Mesothelial cell of epicardium (in vitro differentiated cells): ENCODE results near the gene MT1F. TPM values are rescaled to one million over a fixed set of nuclear protein-coding genes. Genes with fewer than 3 reads are reported as not detected.
A peak's percentile ranks its signal among the peaks of the same experiment; 100 is the strongest.

ENCODE experiments used
- DNase-seq, 2 experiments: peaks; one replicate each; pipeline ENCODE4 v3.0.0; 2021; ENCODE audit warnings: low spot score in 2 of 2; ENCODE audit not compliant: unreplicated experiment in 2 of 2
- H3K27ac Mint-ChIP-seq: 2 replicates; pipeline ENCODE4 v1.8.0; 2021; ENCODE audit warnings: mixed read lengths
- H3K27me3 Mint-ChIP-seq: 2 replicates; pipeline ENCODE4 v1.8.0; 2021; ENCODE audit warnings: low read depth, mixed read lengths
- H3K36me3 Mint-ChIP-seq: 2 replicates; pipeline ENCODE4 v1.8.0; 2021; ENCODE audit warnings: mixed read lengths
- H3K4me1 Mint-ChIP-seq: 2 replicates; pipeline ENCODE4 v1.8.0; 2021; ENCODE audit warnings: mixed read lengths
- H3K4me3 Mint-ChIP-seq: 2 replicates; pipeline ENCODE4 v1.8.0; 2021; ENCODE audit warnings: mild to moderate bottlenecking, moderate library complexity, mixed read lengths
- H3K9me3 Mint-ChIP-seq: 2 replicates; pipeline ENCODE4 v1.8.0; 2021; ENCODE audit warnings: mixed read lengths
- total RNA-seq: library from RNA; stranded (reverse); gene quantifications from 3 replicates; pipeline ENCODE4 v1.2.1, GENCODE V29; 2021
- TF ChIP-seq, protein P1 (sequence below): fragments of 200-600 bp; sonication (generic); IDR thresholded peaks from one replicate; pipeline ENCODE4 v1.5.0; 2021; ENCODE audit warnings: antibody characterized with exemption; ENCODE audit not compliant: unreplicated experiment

MT1F gene
- 0.63 to 0.95 TPM (median 0.66 TPM) in 3 replicates for total RNA-seq

GRCh38 chr16:56657555-56658326 is at the start of gene MT1F:
Gene MT1F, plus strand, starts transcription at chr16:56657959. Its CDS starts 100 bp downstream, at chr16:56658059.
- peak within 1 kb of the TSS; percentile 79 for H3K4me3 Mint-ChIP-seq
- peaks cover 90% of the 10 kb centered on the region for H3K27me3 Mint-ChIP-seq
- H3K9me3 Mint-ChIP-seq = no peaks in the 10 kb centered on the region
- DNase-seq = no peak
- H3K4me1 Mint-ChIP-seq = peaks cover 10% of the 10 kb centered on the region
- TF ChIP-seq, protein P1, sequence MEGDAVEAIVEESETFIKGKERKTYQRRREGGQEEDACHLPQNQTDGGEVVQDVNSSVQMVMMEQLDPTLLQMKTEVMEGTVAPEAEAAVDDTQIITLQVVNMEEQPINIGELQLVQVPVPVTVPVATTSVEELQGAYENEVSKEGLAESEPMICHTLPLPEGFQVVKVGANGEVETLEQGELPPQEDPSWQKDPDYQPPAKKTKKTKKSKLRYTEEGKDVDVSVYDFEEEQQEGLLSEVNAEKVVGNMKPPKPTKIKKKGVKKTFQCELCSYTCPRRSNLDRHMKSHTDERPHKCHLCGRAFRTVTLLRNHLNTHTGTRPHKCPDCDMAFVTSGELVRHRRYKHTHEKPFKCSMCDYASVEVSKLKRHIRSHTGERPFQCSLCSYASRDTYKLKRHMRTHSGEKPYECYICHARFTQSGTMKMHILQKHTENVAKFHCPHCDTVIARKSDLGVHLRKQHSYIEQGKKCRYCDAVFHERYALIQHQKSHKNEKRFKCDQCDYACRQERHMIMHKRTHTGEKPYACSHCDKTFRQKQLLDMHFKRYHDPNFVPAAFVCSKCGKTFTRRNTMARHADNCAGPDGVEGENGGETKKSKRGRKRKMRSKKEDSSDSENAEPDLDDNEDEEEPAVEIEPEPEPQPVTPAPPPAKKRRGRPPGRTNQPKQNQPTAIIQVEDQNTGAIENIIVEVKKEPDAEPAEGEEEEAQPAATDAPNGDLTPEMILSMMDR = no peak
- no peaks in the 10 kb centered on the region for H3K36me3 Mint-ChIP-seq
- H3K27ac Mint-ChIP-seq = no peak within 1 kb of the TSS

DNA sequence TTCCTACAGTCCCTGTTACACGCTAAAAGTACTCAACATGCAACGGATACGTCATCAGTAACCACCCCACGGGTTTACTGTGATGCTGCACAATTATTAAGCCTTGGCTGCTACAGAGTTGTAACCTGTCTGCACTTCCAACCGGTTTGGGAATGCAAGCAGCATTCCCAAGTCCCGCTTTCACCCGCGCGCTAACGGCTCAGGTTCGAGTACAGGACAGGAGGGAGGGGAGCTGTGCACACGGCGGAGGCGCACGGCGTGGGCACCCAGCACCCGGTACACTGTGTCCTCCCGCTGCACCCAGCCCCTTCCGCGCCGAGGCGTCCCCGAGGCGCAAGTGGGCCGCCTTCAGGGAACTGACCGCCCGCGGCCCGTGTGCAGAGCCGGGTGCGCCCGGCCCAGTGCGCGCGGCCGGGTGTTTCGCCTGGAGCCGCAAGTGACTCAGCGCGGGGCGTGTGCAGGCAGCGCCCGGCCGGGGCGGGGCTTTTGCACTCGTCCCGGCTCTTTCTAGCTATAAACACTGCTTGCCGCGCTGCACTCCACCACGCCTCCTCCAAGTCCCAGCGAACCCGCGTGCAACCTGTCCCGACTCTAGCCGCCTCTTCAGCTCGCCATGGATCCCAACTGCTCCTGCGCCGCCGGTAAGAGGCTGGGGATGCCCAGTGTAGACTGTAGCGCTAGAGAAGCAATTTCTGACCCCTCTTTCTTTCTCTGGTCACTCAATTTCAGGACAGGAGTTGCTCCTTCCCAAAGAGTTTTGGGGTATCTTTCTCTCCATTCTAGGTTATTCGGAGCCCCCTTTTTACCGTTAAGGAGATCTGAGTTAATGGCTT is 49.5 kb upstream of the MT1F start, which contains the start of gene MT2A:
Gene MT2A, plus strand, starts transcription at position 542 of the 833 bp plus-strand sequence. Its CDS starts 72 bp downstream, at position 614.
- TF ChIP-seq, protein P1 = no peak
- DNase-seq = peak; percentile 68 to 79
- no peaks in the 10 kb centered on the region for H3K36me3 Mint-ChIP-seq
- peak within 1 kb of the TSS; percentile 71 for H3K4me3 Mint-ChIP-seq
- peaks cover 21% of the 10 kb centered on the region for H3K27me3 Mint-ChIP-seq
- peaks cover 42% of the 10 kb centered on the region for H3K4me1 Mint-ChIP-seq
- H3K9me3 Mint-ChIP-seq = no peaks in the 10 kb centered on the region
- peak within 1 kb of the TSS; percentile 45 for H3K27ac Mint-ChIP-seq

DNA sequence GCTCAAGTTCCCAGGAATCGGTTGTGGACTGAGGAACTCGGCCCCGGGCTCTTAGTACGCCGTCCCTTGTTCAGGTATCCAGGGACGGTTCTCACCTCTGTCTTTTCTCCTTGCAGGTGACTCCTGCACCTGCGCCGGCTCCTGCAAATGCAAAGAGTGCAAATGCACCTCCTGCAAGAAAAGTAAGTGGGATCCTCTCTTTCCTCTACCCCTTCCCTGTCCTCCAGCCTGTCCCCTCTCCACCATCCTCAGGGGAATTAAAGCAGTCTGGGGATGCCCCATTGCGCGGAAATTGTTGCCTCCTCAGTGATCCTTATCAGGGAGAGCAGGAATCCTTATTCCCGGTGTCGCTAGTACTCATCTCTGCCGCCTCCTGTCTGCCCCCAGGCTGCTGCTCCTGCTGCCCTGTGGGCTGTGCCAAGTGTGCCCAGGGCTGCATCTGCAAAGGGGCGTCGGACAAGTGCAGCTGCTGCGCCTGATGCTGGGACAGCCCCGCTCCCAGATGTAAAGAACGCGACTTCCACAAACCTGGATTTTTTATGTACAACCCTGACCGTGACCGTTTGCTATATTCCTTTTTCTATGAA is 48.8 kb upstream of the MT1F start:
- Mint-ChIP-seq H3K9me3 (no peaks in the 10 kb centered on the region), H3K4me1 (peaks cover 42% of the 10 kb centered on the region), H3K4me3 (peak overlapping the region; percentile 71), H3K27me3 (peaks cover 23% of the 10 kb centered on the region), H3K27ac (no peak overlapping the region), H3K36me3 (no peaks in the 10 kb centered on the region)
- DNase-seq = no peak
- TF ChIP-seq, protein P1 = no peak

DNA sequence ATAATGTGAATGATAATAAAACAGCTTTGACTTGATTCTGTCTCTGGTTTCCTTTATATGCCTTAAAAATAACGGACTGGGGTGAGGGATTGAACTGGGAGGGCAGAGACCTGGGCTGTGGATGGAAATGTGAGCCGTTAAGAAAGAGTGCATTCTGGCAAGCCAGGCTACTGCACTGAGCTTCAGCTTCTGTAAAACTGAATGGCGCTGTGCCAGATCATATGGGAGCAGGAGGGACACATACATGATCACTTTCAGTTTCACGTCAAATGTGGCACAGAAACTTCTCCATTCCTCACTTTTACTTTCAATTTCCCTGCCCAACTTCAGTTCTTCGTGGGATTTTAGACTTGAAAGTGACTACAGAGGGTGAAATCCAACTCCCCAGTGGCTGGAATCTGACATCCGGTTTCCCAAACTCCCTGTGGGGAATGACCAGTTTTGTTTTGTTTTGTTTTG is 48.3 kb upstream of the MT1F start:
- peak in 1 of 2 experiments; percentile 52 for DNase-seq
- H3K27me3 Mint-ChIP-seq = peaks cover 27% of the 10 kb centered on the region
- peaks cover 42% of the 10 kb centered on the region for H3K4me1 Mint-ChIP-seq

More for the DNA sequence above, 48.3 kb upstream of the MT1F start:
- Mint-ChIP-seq H3K36me3 (no peaks in the 10 kb centered on the region), H3K9me3 (no peaks in the 10 kb centered on the region), H3K27ac (peak overlapping the region; percentile 45), H3K4me3 (peak overlapping the region; percentile 71)
- TF ChIP-seq, protein P1 = no peak
